ENCODE measurements around the gene TRIM71. TPM values are rescaled to one million over a fixed set of nuclear protein-coding genes. Genes with fewer than 3 reads are reported as not detected.

Gene TRIM71
- total RNA-seq, result 3.0 TPM

DNA sequence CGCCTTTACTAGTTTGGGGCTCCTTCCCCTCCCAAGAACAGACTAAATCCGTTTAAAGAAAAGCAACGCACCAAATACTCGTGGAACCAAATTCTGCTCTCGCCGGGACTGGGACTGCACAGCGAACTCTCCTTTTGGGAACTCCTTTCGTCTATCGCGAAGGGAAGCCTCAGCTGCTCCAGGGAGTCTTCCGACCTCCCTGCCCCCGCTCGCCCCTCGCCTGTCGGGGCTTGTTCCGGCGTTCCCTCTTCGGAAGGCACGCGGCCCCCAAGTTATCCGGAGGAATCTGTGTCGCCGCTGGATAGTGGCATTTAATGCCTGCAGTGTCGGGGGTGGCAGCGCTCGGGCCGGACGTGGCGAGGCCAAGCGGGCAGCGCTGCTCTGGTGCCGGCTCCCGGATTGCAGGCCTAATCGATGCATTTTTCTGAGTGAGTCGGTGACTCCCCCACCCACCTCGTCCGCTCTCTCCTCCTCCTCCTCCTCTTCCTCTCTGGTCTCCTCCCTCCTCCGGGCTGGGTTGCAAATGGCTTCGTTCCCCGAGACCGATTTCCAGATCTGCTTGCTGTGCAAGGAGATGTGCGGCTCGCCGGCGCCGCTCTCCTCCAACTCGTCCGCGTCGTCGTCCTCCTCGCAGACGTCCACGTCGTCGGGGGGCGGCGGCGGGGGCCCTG lies at the start of gene TRIM71:
Gene TRIM71 (plus strand): TSS at position 440 of the 671 bp plus-strand sequence. CDS start 84 bp downstream, at position 524.

Other genes starting within 250 kb of the TRIM71 start
- 106 TPM for gene DYNC1LI1, start 247.1 kb upstream of the TRIM71 start, total RNA-seq
- gene CNOT10, start 132.8 kb upstream of the TRIM71 start, total RNA-seq, result 47.3 TPM
- gene CCR4, start 133.6 kb downstream of the TRIM71 start, total RNA-seq, result not detected